HFFc6 (cell line): ENCODE measurements around the gene CAB39. TPM values are rescaled to one million over a fixed set of nuclear protein-coding genes. Genes with fewer than 3 reads are reported as not detected.

Experiments
- DNase-seq: peaks from one replicate; pipeline ENCODE4 v3.0.0-alpha.2; 2018
- H3K27ac Mint-ChIP-seq: 2 replicates; pipeline ENCODE4 v1.8.0; 2020; ENCODE audit warnings: mild to moderate bottlenecking, mixed read lengths
- H3K27me3 Mint-ChIP-seq: 2 replicates; pipeline ENCODE4 v1.8.0; 2021; ENCODE audit warnings: mild to moderate bottlenecking, moderate library complexity, mixed read lengths; ENCODE audit not compliant: insufficient read depth
- H3K36me3 Mint-ChIP-seq: 2 replicates; pipeline ENCODE4 v1.8.0; 2021; ENCODE audit warnings: low read depth, mixed read lengths
- H3K4me1 Mint-ChIP-seq: 2 replicates; pipeline ENCODE4 v1.8.0; 2020; ENCODE audit warnings: low read depth, mixed read lengths
- H3K4me3 Mint-ChIP-seq: 2 replicates; pipeline ENCODE4 v1.8.0; 2020; ENCODE audit warnings: mild to moderate bottlenecking, moderate library complexity, mixed read lengths
- H3K9me3 Mint-ChIP-seq: 2 replicates; pipeline ENCODE4 v1.8.0; 2020; ENCODE audit warnings: mild to moderate bottlenecking, mixed read lengths
- CTCF ChIP-seq: fragments of 200-600 bp; sonication (generic); IDR thresholded peaks from 2 replicates; pipeline ENCODE4 v1.5.0; 2021; ENCODE audit warnings: antibody characterized with exemption, mild to moderate bottlenecking
- total RNA-seq, 6 experiments: library from RNA; stranded (reverse); fragmentation: NEBNext Ultra II Directional; extraction: Animal tissue kit (Norgen Biotek cat#: 25700); gene quantifications; 2 replicates in 1 of 6; 3 replicates in 5 of 6; pipeline ENCODE4 v1.2.3, GENCODE V29; 2021

Gene CAB39
- total RNA-seq, 6 experiments from 2014 or later: 50.5 to 60.5 (median 55.4) TPM

- H3K4me1 Mint-ChIP-seq: peaks cover 9% of the 10 kb centered on the region
- DNase-seq: no peak
- H3K27ac Mint-ChIP-seq: no peak overlapping the region
- no peaks in the 10 kb centered on the region for H3K9me3 Mint-ChIP-seq
- H3K27me3 Mint-ChIP-seq: peaks cover 40% of the 10 kb centered on the region
- no peak for TF ChIP-seq CTCF
- no peak overlapping the region for H3K4me3 Mint-ChIP-seq
- no peaks in the 10 kb centered on the region for H3K36me3 Mint-ChIP-seq
Observed at GRCh38 chr2:230846360-230846759, 133.7 kb downstream of the CAB39 start.

- Mint-ChIP-seq H3K27me3 (peaks cover 31% of the 10 kb centered on the region), H3K4me3 (peak overlapping the region; percentile 35; the same call in 1 of the 2 replicates), H3K4me1 (peaks cover 9% of the 10 kb centered on the region), H3K9me3 (no peaks in the 10 kb centered on the region), H3K27ac (no peak overlapping the region), H3K36me3 (no peaks in the 10 kb centered on the region)
- peak; percentile 98 for TF ChIP-seq CTCF
- DNase-seq: peak; percentile 78
Observed at GRCh38 chr2:230847883-230848388, 135.3 kb downstream of the CAB39 start.

GRCh38 chr2:230849633-230850357 lies 137.2 kb downstream of the CAB39 start:
- Mint-ChIP-seq H3K4me1 (peaks cover 9% of the 10 kb centered on the region), H3K9me3 (no peaks in the 10 kb centered on the region), H3K27me3 (peaks cover 30% of the 10 kb centered on the region), H3K27ac (no peak overlapping the region), H3K36me3 (no peaks in the 10 kb centered on the region), H3K4me3 (no peak overlapping the region)
- TF ChIP-seq CTCF: peak; percentile 95
- DNase-seq: no peak

- H3K27ac Mint-ChIP-seq: no peak overlapping the region
- no peaks in the 10 kb centered on the region for H3K9me3 Mint-ChIP-seq
- no peak for DNase-seq
Observed at GRCh38 chr2:230850358-230850658, 137.7 kb downstream of the CAB39 start.

GRCh38 chr2:230852113-230852512 lies 139.5 kb downstream of the CAB39 start:
- H3K9me3 Mint-ChIP-seq: no peaks in the 10 kb centered on the region
- no peak for TF ChIP-seq CTCF
- no peak for DNase-seq
- no peak overlapping the region for H3K4me3 Mint-ChIP-seq
- H3K27ac Mint-ChIP-seq: no peak overlapping the region
- no peaks in the 10 kb centered on the region for H3K36me3 Mint-ChIP-seq
- H3K27me3 Mint-ChIP-seq: peaks cover 21% of the 10 kb centered on the region
- peaks cover 9% of the 10 kb centered on the region for H3K4me1 Mint-ChIP-seq

More at GRCh38 chr2:230850358-230850658, 137.7 kb downstream of the CAB39 start:
- peaks cover 9% of the 10 kb centered on the region for H3K4me1 Mint-ChIP-seq
- peaks cover 25% of the 10 kb centered on the region for H3K27me3 Mint-ChIP-seq
- H3K4me3 Mint-ChIP-seq: no peak overlapping the region
- H3K36me3 Mint-ChIP-seq: no peaks in the 10 kb centered on the region
- peak; percentile 56 for TF ChIP-seq CTCF
